H9 (cell line): ENCODE data around the gene WWC2. TPM values are rescaled to one million over a fixed set of nuclear protein-coding genes. Genes with fewer than 3 reads are reported as not detected.

ENCODE experiments used
- DNase-seq: peaks from one replicate; pipeline ENCODE4 v3.0.0-alpha.2; 2017
- H2AFZ ChIP-seq: one replicate; pipeline ENCODE4 v1.6.1; 2013; ENCODE audit warnings: mild to moderate bottlenecking, low read length, control low read depth, moderate library complexity
- H2AK5ac ChIP-seq: 2 replicates; pipeline ENCODE4 v1.6.1; 2013; ENCODE audit warnings: low read length, control low read depth, mixed read lengths; ENCODE audit not compliant: insufficient read length
- H2BK120ac ChIP-seq: one replicate; pipeline ENCODE4 v1.6.1; 2013; ENCODE audit warnings: low read depth, mild to moderate bottlenecking, low read length, control low read depth, inconsistent platforms; ENCODE audit not compliant: poor library complexity, severe bottlenecking
- H2BK12ac ChIP-seq: 2 replicates; pipeline ENCODE4 v1.6.1; 2013; ENCODE audit warnings: low read length, control low read depth, mixed read lengths, low read depth; ENCODE audit not compliant: insufficient read length
- H2BK15ac ChIP-seq: 2 replicates; pipeline ENCODE4 v1.6.1; 2013; ENCODE audit warnings: low read depth, low read length, control low read depth
- H2BK20ac ChIP-seq: one replicate; pipeline ENCODE4 v1.6.1; 2013; ENCODE audit warnings: low read depth, mild to moderate bottlenecking, low read length, control low read depth, inconsistent platforms; ENCODE audit not compliant: poor library complexity, severe bottlenecking
- H2BK5ac ChIP-seq: 2 replicates; pipeline ENCODE4 v1.6.1; 2013; ENCODE audit warnings: low read length, control low read depth, mixed read lengths; ENCODE audit not compliant: insufficient read length
- H3K14ac ChIP-seq: 2 replicates; pipeline ENCODE4 v1.6.1; 2013; ENCODE audit warnings: low read length, control low read depth; ENCODE audit not compliant: insufficient read depth
- H3K18ac ChIP-seq: 2 replicates; pipeline ENCODE4 v1.6.1; 2013; ENCODE audit warnings: low read depth, mild to moderate bottlenecking, mixed read lengths, low read length, control low read depth; ENCODE audit not compliant: insufficient read length
- H3K23ac ChIP-seq: 2 replicates; pipeline ENCODE4 v1.6.1; 2013; ENCODE audit warnings: low read length, control low read depth, mixed read lengths, low read depth; ENCODE audit not compliant: insufficient read length
- H3K23me2 ChIP-seq: 2 replicates; pipeline ENCODE4 v1.6.1; 2013; ENCODE audit warnings: low read depth, mild to moderate bottlenecking, mixed read lengths, low read length, control low read depth; ENCODE audit not compliant: insufficient read length, poor library complexity, severe bottlenecking
- H3K27ac ChIP-seq: 2 replicates; pipeline ENCODE4 v1.5.1; 2013; ENCODE audit warnings: low read length, control low read depth, mixed read lengths, low read depth; ENCODE audit not compliant: insufficient read length
- H3K27me3 ChIP-seq: 2 replicates; pipeline ENCODE4 v1.6.1; 2013; ENCODE audit warnings: low read length, control low read depth, inconsistent platforms; ENCODE audit not compliant: insufficient read depth
- H3K4ac ChIP-seq: 2 replicates; pipeline ENCODE4 v1.6.1; 2013; ENCODE audit warnings: low read depth, mild to moderate bottlenecking, control low read depth, inconsistent platforms, low read length, moderate library complexity
- H3K4me1 ChIP-seq: 2 replicates; pipeline ENCODE4 v1.6.1; 2013; ENCODE audit warnings: low read length, control low read depth, inconsistent platforms; ENCODE audit not compliant: insufficient read depth
- H3K4me2 ChIP-seq: 2 replicates; pipeline ENCODE4 v1.6.1; 2013; ENCODE audit warnings: low read length, control low read depth, mixed read lengths; ENCODE audit not compliant: insufficient read length, insufficient read depth
- H3K56ac ChIP-seq: 2 replicates; pipeline ENCODE4 v1.6.1; 2013; ENCODE audit warnings: low read depth, mild to moderate bottlenecking, mixed read lengths, low read length, control low read depth; ENCODE audit not compliant: insufficient read length
- H3K79me1 ChIP-seq: 2 replicates; pipeline ENCODE4 v1.6.1; 2013; ENCODE audit warnings: low read depth, mild to moderate bottlenecking, moderate library complexity, low read length, control low read depth, inconsistent platforms; ENCODE audit not compliant: insufficient read depth, poor library complexity, severe bottlenecking
- H3K79me2 ChIP-seq: 2 replicates; pipeline ENCODE4 v1.6.1; 2013; ENCODE audit warnings: low read length, control low read depth, inconsistent platforms; ENCODE audit not compliant: insufficient read depth
- H3K9ac ChIP-seq: 2 replicates; pipeline ENCODE4 v1.6.1; 2013; ENCODE audit warnings: low read length, control low read depth, mixed read lengths; ENCODE audit not compliant: insufficient read length; ENCODE audit errors: extremely low read depth
- H3K9me3 ChIP-seq: one replicate; pipeline ENCODE4 v1.6.1; 2013; ENCODE audit warnings: low read depth, low read length, inconsistent platforms; ENCODE audit not compliant: control insufficient read depth
- H3T11ph ChIP-seq: one replicate; pipeline ENCODE4 v1.6.1; 2013; ENCODE audit warnings: mild to moderate bottlenecking, low read length, control low read depth, inconsistent platforms
- H4K20me1 ChIP-seq: one replicate; pipeline ENCODE4 v1.6.1; 2013; ENCODE audit not compliant: control insufficient read depth, insufficient read length, insufficient read depth
- H4K5ac ChIP-seq: 2 replicates; pipeline ENCODE4 v1.6.1; 2013; ENCODE audit warnings: low read depth, mild to moderate bottlenecking, mixed read lengths, low read length, control low read depth; ENCODE audit not compliant: insufficient read length
- H4K8ac ChIP-seq: replicated peaks from 2 replicates; pipeline ENCODE4 v1.6.1; 2013; ENCODE audit warnings: low read length, control low read depth, mixed read lengths, low read depth; ENCODE audit not compliant: insufficient read length
- H4K91ac ChIP-seq: 2 replicates; pipeline ENCODE4 v1.6.1; 2013; ENCODE audit warnings: low read depth, mild to moderate bottlenecking, moderate library complexity, mixed read lengths, low read length, control low read depth; ENCODE audit not compliant: insufficient read length
- H3K27ac Mint-ChIP-seq, 3 experiments: 2 replicates in 2 of 3; 3 replicates in 1 of 3; pipeline ENCODE4 v1.8.0; 2020 to 2021; ENCODE audit warnings: mixed read lengths in 3 of 3, mild to moderate bottlenecking in 1 of 3, moderate library complexity in 1 of 3
- H3K27me3 Mint-ChIP-seq: 2 replicates; pipeline ENCODE4 v1.8.0; 2021; ENCODE audit warnings: low read depth, mild to moderate bottlenecking, moderate library complexity, mixed read lengths
- H3K36me3 Mint-ChIP-seq, 3 experiments: 2 replicates in 2 of 3; 3 replicates in 1 of 3; pipeline ENCODE4 v1.8.0; 2020 to 2021; ENCODE audit warnings: low read depth in 3 of 3, mixed read lengths in 3 of 3; ENCODE audit not compliant: insufficient read depth in 1 of 3
- H3K4me1 Mint-ChIP-seq, 2 experiments: 2 replicates each; pipeline ENCODE4 v1.8.0; 2020; ENCODE audit warnings: mixed read lengths in 2 of 2
- H3K4me3 Mint-ChIP-seq, 2 experiments: 2 replicates in 1 of 2; 3 replicates in 1 of 2; pipeline ENCODE4 v1.8.0; 2020 to 2021; ENCODE audit warnings: mild to moderate bottlenecking in 2 of 2, mixed read lengths in 2 of 2, moderate library complexity in 1 of 2
- H3K9me3 Mint-ChIP-seq, 2 experiments: 2 replicates in 1 of 2; 3 replicates in 1 of 2; pipeline ENCODE4 v1.8.0; 2020; ENCODE audit warnings: mild to moderate bottlenecking in 2 of 2, mixed read lengths in 2 of 2, moderate library complexity in 1 of 2
- WGBS: extraction: QIAGEN DNeasy Blood & Tissue Kit; methylation state at CpG from one replicate; pipeline ENCODE4 v1.1.7; 2013; ENCODE audit warnings: missing lambda C conversion rate, low lambda C conversion rate, mixed read lengths; ENCODE audit not compliant: insufficient read length; ENCODE audit errors: extremely low coverage; 5-methylcytosine and 5-hydroxymethylcytosine counted together
- total RNA-seq: library from RNA; stranded (reverse); gene quantifications from 2 replicates; pipeline ENCODE4 v1.2.1, GENCODE V29; 2021
- TF ChIP-seq, protein P1 (sequence below): fragments of 200-600 bp; sonication (generic); conservative IDR thresholded peaks from 3 replicates; pipeline ENCODE4 v1.8.0; 2021; ENCODE audit warnings: antibody characterized with exemption, mild to moderate bottlenecking

WWC2 gene
- total RNA-seq, 1 experiment from 2014 or later, result 106 TPM

DNA sequence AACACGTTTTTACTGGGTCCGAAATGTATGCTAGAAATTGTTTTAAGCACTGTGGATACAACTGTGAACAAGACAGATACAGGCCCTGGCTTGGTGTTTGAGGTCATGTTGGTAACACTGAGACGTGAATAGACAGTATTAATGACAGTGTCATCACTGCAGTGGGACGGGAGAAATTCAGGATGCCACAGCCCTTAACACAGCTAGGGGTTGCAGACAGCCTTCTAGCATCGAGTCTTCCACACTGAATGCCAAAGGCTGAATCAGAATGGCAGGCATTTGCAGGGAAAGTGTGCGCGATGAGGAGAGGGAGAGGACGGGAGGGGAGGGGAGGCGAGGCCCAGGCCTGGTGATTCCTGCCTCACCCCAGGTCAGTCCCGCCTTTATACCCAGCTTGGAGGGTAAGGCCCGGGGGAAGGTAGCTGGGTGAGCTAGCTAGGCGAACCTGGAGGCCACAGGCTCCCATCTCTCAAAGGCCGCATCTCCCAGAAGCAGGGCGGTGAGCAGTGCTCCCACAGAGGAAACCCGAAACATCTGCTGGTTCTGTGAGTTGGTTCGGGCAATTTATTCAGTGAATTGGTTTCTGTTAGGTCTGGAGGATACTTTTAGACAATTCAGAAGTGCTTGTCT is 267.3 kb downstream of the WWC2 start:
- H3K4ac ChIP-seq, result no peak overlapping the region
- no peak overlapping the region for H2BK12ac ChIP-seq
- no peaks in the 10 kb centered on the region for H3K23me2 ChIP-seq
- Mint-ChIP-seq H3K36me3 (no peaks in the 10 kb centered on the region), H3K27me3 (no peaks in the 10 kb centered on the region; the same call in 1 of the 2 replicates), H3K4me1 (peaks cover 13 to 14% of the 10 kb centered on the region in 2 experiments), H3K4me3 (no peak overlapping the region), H3K9me3 (no peaks in the 10 kb centered on the region), H3K27ac (no peak overlapping the region)
- no peaks in the 10 kb centered on the region for H3K4me1 ChIP-seq
- H2BK15ac ChIP-seq, result no peak overlapping the region
- no peak overlapping the region for H2AK5ac ChIP-seq
- H2BK5ac ChIP-seq, result no peak overlapping the region
- no peaks in the 10 kb centered on the region for H3K9me3 ChIP-seq
- DNase-seq, result no peak
- no peak overlapping the region for H3K23ac ChIP-seq
- H3K79me2 ChIP-seq, result no peaks in the 10 kb centered on the region
- no peak overlapping the region for H2AFZ ChIP-seq
- H4K91ac ChIP-seq, result no peak overlapping the region
- H3K4me2 ChIP-seq, result no peak overlapping the region
- H4K8ac ChIP-seq, result no peak overlapping the region
- H3K9ac ChIP-seq, result no peak overlapping the region
- no peak overlapping the region for H3T11ph ChIP-seq
- H2BK120ac ChIP-seq, result no peak overlapping the region
- no peaks in the 10 kb centered on the region for H4K20me1 ChIP-seq
- no peak overlapping the region for H2BK20ac ChIP-seq
- H3K27me3 ChIP-seq, result no peaks in the 10 kb centered on the region
- H4K5ac ChIP-seq, result no peak overlapping the region
- no peak overlapping the region; the same call in 1 of the 2 replicates for H3K14ac ChIP-seq
- no peak overlapping the region for H3K18ac ChIP-seq
- no peak overlapping the region for H3K56ac ChIP-seq
- whole genome bisulfite sequencing, result no CpG with 5 or more reads among the region's 16 CpGs
- H3K79me1 ChIP-seq, result no peaks in the 10 kb centered on the region
- no peak overlapping the region for H3K27ac ChIP-seq
- TF ChIP-seq, protein P1, sequence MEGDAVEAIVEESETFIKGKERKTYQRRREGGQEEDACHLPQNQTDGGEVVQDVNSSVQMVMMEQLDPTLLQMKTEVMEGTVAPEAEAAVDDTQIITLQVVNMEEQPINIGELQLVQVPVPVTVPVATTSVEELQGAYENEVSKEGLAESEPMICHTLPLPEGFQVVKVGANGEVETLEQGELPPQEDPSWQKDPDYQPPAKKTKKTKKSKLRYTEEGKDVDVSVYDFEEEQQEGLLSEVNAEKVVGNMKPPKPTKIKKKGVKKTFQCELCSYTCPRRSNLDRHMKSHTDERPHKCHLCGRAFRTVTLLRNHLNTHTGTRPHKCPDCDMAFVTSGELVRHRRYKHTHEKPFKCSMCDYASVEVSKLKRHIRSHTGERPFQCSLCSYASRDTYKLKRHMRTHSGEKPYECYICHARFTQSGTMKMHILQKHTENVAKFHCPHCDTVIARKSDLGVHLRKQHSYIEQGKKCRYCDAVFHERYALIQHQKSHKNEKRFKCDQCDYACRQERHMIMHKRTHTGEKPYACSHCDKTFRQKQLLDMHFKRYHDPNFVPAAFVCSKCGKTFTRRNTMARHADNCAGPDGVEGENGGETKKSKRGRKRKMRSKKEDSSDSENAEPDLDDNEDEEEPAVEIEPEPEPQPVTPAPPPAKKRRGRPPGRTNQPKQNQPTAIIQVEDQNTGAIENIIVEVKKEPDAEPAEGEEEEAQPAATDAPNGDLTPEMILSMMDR, result no peak
